Loucy (cell line): ENCODE data around the gene DPAGT1.
"Not testable (repeated sequence)": the region's sequence is repeated elsewhere in the genome, so short reads cannot be mapped to it uniquely, and the experiment has no call there.

Source experiments
- H2AFZ ChIP-seq: fragments of 200-600 bp; sonication (generic); 2 replicates; pipeline ENCODE4 v1.6.0; 2016; ENCODE audit warnings: antibody characterized with exemption, mild to moderate bottlenecking, low read length, moderate library complexity
- H3F3A ChIP-seq: fragments of 200-600 bp; 2 replicates; pipeline ENCODE4 v1.6.0; 2016; ENCODE audit warnings: antibody characterized with exemption, low read depth, mild to moderate bottlenecking
- H3K27me3 ChIP-seq: fragments of 200-600 bp; sonication (generic); 2 replicates; pipeline ENCODE4 v1.6.1; 2014; ENCODE audit warnings: low read length, mild to moderate bottlenecking; ENCODE audit not compliant: insufficient read depth, poor library complexity, severe bottlenecking
- H3K36me3 ChIP-seq: fragments of 200-600 bp; sonication (generic); 2 replicates; pipeline ENCODE4 v1.6.1; 2016; ENCODE audit warnings: low read length; ENCODE audit not compliant: insufficient read depth
- H3K4me1 ChIP-seq: fragments of 200-600 bp; sonication (generic); 2 replicates; pipeline ENCODE4 v1.5.1; 2014; ENCODE audit warnings: low read length, mild to moderate bottlenecking; ENCODE audit not compliant: insufficient read depth, poor library complexity, severe bottlenecking
- H3K4me2 ChIP-seq: fragments of 200-600 bp; sonication (generic); 2 replicates; pipeline ENCODE4 v1.6.0; 2014; ENCODE audit warnings: antibody characterized with exemption, low read length, low read depth, mild to moderate bottlenecking; ENCODE audit not compliant: poor library complexity, severe bottlenecking
- H3K4me3 ChIP-seq: fragments of 200-600 bp; sonication (generic); 2 replicates; pipeline ENCODE4 v1.5.1; 2014; ENCODE audit warnings: low read length, mild to moderate bottlenecking, mixed read lengths; ENCODE audit not compliant: poor library complexity, severe bottlenecking
- H3K79me2 ChIP-seq: fragments of 200-600 bp; sonication (generic); 2 replicates; pipeline ENCODE4 v1.6.1; 2014; ENCODE audit warnings: low read length; ENCODE audit not compliant: insufficient read depth
- H3K9ac ChIP-seq: fragments of 200-600 bp; sonication (generic); 2 replicates; pipeline ENCODE4 v1.6.0; 2014; ENCODE audit warnings: mild to moderate bottlenecking, low read depth, low read length, moderate library complexity; ENCODE audit not compliant: poor library complexity, severe bottlenecking
- H3K9me2 ChIP-seq: fragments of 200-600 bp; sonication (generic); replicated peaks from 2 replicates; pipeline ENCODE4 v1.6.1; 2016; ENCODE audit warnings: low read depth, low read length, mixed read lengths
- H3K9me3 ChIP-seq: fragments of 200-600 bp; sonication (generic); 2 replicates; pipeline ENCODE4 v1.6.1; 2014; ENCODE audit warnings: mild to moderate bottlenecking, antibody characterized with exemption, low read length, low read depth; ENCODE audit not compliant: insufficient read depth
- H4K20me1 ChIP-seq: fragments of 200-600 bp; sonication (generic); 2 replicates; pipeline ENCODE4 v1.6.0; 2014; ENCODE audit warnings: antibody characterized with exemption, low read length, mild to moderate bottlenecking; ENCODE audit not compliant: insufficient read depth, poor library complexity, severe bottlenecking
- EZH2phosphoT487 ChIP-seq: fragments of 200-600 bp; IDR thresholded peaks from 2 replicates; pipeline ENCODE4 v1.6.1; 2018; ENCODE audit warnings: antibody characterized with exemption, mild to moderate bottlenecking, moderate library complexity, borderline replicate concordance
- TF ChIP-seq, protein P1 (sequence below): fragments of 200-600 bp; sonication (generic); conservative IDR thresholded peaks from 2 replicates; pipeline ENCODE4 v1.5.1; 2014; ENCODE audit warnings: mild to moderate bottlenecking, antibody characterized with exemption, low read length

Gene DPAGT1

DNA sequence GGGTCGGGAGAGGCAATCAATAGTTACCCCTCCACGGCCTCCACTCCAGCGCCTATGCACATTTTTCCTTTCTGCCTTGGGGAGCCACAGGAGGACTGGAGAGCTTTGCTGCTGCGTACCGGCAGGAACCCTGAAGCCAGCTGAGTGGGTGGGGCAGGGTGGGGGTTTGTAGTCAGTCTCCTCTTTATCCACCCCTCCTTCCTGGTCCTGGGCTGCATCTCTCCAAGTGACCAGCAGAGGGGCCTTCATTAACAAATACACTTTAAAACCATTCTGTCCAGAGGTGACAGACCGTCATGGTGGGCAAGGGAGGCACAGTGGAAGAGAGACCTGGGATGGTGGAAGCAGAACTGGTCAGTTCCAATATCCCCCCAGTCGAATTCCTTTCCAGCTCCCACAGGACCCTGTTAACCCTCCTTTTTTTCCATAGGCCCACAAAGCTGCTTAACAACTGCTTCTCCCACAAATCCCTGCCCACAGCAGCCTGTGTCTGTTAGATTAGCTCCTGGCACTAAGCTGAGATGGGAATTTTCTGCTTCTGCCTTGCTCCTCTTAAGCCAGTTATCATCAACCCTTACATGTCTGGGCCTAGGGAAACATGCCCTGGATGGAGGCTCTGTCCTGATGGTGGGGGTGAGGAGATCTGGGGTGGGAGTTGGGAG lies 43.3 kb upstream of the DPAGT1 start:
- TF ChIP-seq EZH2phosphoT487, result no peak
- TF ChIP-seq, protein P1, sequence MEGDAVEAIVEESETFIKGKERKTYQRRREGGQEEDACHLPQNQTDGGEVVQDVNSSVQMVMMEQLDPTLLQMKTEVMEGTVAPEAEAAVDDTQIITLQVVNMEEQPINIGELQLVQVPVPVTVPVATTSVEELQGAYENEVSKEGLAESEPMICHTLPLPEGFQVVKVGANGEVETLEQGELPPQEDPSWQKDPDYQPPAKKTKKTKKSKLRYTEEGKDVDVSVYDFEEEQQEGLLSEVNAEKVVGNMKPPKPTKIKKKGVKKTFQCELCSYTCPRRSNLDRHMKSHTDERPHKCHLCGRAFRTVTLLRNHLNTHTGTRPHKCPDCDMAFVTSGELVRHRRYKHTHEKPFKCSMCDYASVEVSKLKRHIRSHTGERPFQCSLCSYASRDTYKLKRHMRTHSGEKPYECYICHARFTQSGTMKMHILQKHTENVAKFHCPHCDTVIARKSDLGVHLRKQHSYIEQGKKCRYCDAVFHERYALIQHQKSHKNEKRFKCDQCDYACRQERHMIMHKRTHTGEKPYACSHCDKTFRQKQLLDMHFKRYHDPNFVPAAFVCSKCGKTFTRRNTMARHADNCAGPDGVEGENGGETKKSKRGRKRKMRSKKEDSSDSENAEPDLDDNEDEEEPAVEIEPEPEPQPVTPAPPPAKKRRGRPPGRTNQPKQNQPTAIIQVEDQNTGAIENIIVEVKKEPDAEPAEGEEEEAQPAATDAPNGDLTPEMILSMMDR, result peak; percentile 64
- H4K20me1 ChIP-seq, result no peaks in the 10 kb centered on the region
- peaks cover 4% of the 10 kb centered on the region for H3K27me3 ChIP-seq
- no peak overlapping the region for H3K9ac ChIP-seq
- no peak overlapping the region for H3K4me2 ChIP-seq
- H3F3A ChIP-seq, result no peaks in the 10 kb centered on the region
- H3K9me3 ChIP-seq, result no peaks in the 10 kb centered on the region
- no peaks in the 10 kb centered on the region for H3K36me3 ChIP-seq
- H3K4me3 ChIP-seq, result no peak overlapping the region
- H2AFZ ChIP-seq, result peak overlapping the region; percentile 55
- H3K9me2 ChIP-seq, result no peaks in the 10 kb centered on the region
- peaks cover 12% of the 10 kb centered on the region for H3K4me1 ChIP-seq
- no peaks in the 10 kb centered on the region for H3K79me2 ChIP-seq

DNA sequence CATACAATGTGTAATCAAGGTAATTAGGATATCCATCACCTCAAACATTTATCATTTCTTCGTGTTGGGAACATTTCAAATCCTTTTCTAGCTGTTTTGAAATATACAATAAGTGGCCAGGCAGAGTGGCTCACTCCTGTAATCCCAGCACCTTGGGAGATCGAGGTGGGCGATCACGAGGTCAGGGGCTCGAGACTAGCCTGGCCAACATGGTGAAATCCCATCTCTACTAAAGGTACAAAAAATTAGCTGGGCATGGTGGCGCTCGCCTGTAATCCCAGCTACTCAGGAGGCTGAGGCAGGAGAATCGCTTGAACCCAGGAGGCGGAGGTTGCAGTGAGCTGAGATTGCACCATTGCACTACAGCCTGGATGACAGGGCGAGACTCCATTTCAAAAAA lies 37.6 kb upstream of the DPAGT1 start:
- not testable (repeated sequence) for H3K4me3 ChIP-seq, H4K20me1 ChIP-seq, H3K36me3 ChIP-seq, H3K9me3 ChIP-seq, H3K27me3 ChIP-seq, H2AFZ ChIP-seq, H3F3A ChIP-seq, H3K9me2 ChIP-seq, H3K4me2 ChIP-seq, H3K79me2 ChIP-seq, H3K4me1 ChIP-seq, H3K9ac ChIP-seq

DNA sequence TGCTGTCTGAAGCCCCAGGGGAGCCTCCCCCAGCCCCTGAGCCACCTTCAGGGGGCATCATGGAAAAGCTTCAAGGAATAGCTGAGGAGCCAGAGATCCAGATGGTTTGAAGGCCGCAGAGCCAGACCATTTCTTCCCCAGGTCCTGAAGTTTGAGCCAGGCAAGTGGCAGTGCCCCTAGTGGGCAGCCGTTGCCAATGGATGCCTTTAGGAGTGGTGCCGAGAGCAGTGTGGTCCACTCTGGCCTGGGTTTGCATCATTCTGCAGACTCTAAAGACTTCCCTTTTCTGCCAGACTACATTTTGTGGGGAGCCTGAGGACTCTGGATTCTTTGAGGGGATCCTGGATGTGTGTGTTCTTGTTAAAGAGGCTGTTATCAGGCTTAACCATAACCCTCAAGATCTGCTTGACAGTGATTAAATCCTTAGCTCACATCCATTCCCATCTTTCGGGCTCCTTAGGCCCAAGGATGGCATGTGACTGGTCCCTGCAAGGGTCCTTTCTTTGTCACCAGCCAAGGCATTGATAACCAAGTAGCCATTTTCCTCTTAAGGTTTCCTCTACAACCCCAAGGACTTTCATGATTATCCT lies 32.8 kb upstream of the DPAGT1 start:
- Histone ChIP-seq H3K9me2 (no peaks in the 10 kb centered on the region), H2AFZ (no peak overlapping the region), H3F3A (no peaks in the 10 kb centered on the region), H3K27me3 (no peaks in the 10 kb centered on the region), H4K20me1 (no peaks in the 10 kb centered on the region), H3K36me3 (peaks cover 27% of the 10 kb centered on the region; the same call in 1 of the 2 replicates), H3K4me2 (no peak overlapping the region), H3K9ac (no peak overlapping the region), H3K4me3 (no peak overlapping the region), H3K4me1 (no peaks in the 10 kb centered on the region), H3K9me3 (no peaks in the 10 kb centered on the region), H3K79me2 (no peaks in the 10 kb centered on the region)
- no peak for TF ChIP-seq EZH2phosphoT487
- TF ChIP-seq, protein P1, result peak; percentile 73

DNA sequence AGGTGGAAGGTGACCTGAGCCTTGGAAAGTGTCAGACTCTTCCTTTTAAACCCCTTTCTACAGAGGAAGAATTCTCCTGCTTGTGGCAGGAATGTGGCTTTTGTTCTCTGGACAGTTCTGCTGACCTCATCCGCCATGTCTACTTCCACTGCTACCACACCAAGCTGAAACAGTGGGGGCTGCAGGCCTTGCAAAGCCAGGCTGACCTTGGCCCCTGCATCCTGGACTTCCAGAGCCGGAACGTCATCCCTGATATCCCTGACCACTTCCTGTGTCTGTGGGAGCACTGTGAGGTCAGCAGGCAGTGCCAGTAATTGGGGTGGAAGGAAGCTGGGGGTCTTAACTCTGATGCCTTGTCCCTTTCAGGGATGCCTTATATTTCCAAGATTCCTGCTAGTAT lies 29.0 kb upstream of the DPAGT1 start:
- Histone ChIP-seq H3K4me3 (no peak overlapping the region), H3K4me1 (peaks cover 5% of the 10 kb centered on the region), H3K9ac (no peak overlapping the region), H3K79me2 (peaks cover 3% of the 10 kb centered on the region), H2AFZ (no peak overlapping the region), H3K9me2 (no peaks in the 10 kb centered on the region), H3K36me3 (peaks cover 27% of the 10 kb centered on the region; the same call in 1 of the 2 replicates), H3F3A (no peaks in the 10 kb centered on the region), H4K20me1 (no peaks in the 10 kb centered on the region), H3K9me3 (no peaks in the 10 kb centered on the region), H3K4me2 (no peak overlapping the region), H3K27me3 (no peaks in the 10 kb centered on the region)
- TF ChIP-seq EZH2phosphoT487, result no peak
- TF ChIP-seq, protein P1, result no peak
